Astrocyte (in vitro differentiated cells and primary cell): ENCODE data around the gene FAM107B. TPM values are rescaled to one million over a fixed set of nuclear protein-coding genes. Genes with fewer than 3 reads are reported as not detected.

Experiments
- DNase-seq: peaks from one replicate; pipeline ENCODE4 v3.0.0-alpha.2; 2010; ENCODE audit warnings: low read depth
- FAIRE-seq: peaks from 2 replicates; lab custom pipeline; 2011; peaks lifted over from hg19 to GRCh38; lab: Jason Lieb, UNC
- H2AFZ ChIP-seq: 2 replicates; pipeline ENCODE4 v1.6.0; 2012; ENCODE audit warnings: low read depth, low read length, inconsistent platforms
- H3K27ac ChIP-seq: 2 replicates; pipeline ENCODE4 v1.5.1; 2011; ENCODE audit warnings: low read depth, low read length, inconsistent platforms
- H3K27me3 ChIP-seq: 2 replicates; pipeline ENCODE4 v1.6.0; 2011; ENCODE audit warnings: low read length, inconsistent platforms; ENCODE audit not compliant: insufficient read depth
- H3K36me3 ChIP-seq: 2 replicates; pipeline ENCODE4 v1.5.1; 2011; ENCODE audit warnings: low read length, inconsistent platforms; ENCODE audit not compliant: insufficient read depth
- H3K4me1 ChIP-seq: 2 replicates; pipeline ENCODE4 v1.5.1; 2011; ENCODE audit warnings: low read length, inconsistent platforms; ENCODE audit not compliant: insufficient read depth
- H3K4me2 ChIP-seq: 2 replicates; pipeline ENCODE4 v1.6.0; 2012; ENCODE audit warnings: low read length, inconsistent platforms
- H3K4me3 ChIP-seq: 2 replicates; pipeline ENCODE4 v1.5.1; 2011; ENCODE audit warnings: low read depth, mild to moderate bottlenecking, low read length, inconsistent platforms; ENCODE audit not compliant: insufficient read depth
- H3K79me2 ChIP-seq: 2 replicates; pipeline ENCODE4 v1.6.0; 2012; ENCODE audit warnings: mild to moderate bottlenecking, low read length, inconsistent platforms; ENCODE audit not compliant: insufficient read depth
- H3K9ac ChIP-seq: 2 replicates; pipeline ENCODE4 v1.6.0; 2012; ENCODE audit warnings: mild to moderate bottlenecking, low read length, inconsistent platforms
- H3K9me3 ChIP-seq: 2 replicates; pipeline ENCODE4 v1.5.1; 2012; ENCODE audit warnings: low read depth, mild to moderate bottlenecking, low read length, inconsistent platforms; ENCODE audit not compliant: insufficient read depth
- H4K20me1 ChIP-seq: 2 replicates; pipeline ENCODE4 v1.6.0; 2012; ENCODE audit warnings: low read length, inconsistent platforms; ENCODE audit not compliant: insufficient read depth
- H3K27ac Mint-ChIP-seq: one replicate; pipeline ENCODE4 v1.8.0; 2021; ENCODE audit warnings: mild to moderate bottlenecking, mixed read lengths; ENCODE audit not compliant: unreplicated experiment
- H3K27me3 Mint-ChIP-seq: one replicate; pipeline ENCODE4 v1.8.0; 2021; ENCODE audit warnings: low read depth, mixed read lengths; ENCODE audit not compliant: unreplicated experiment
- H3K36me3 Mint-ChIP-seq: one replicate; pipeline ENCODE4 v1.8.0; 2021; ENCODE audit warnings: low read depth, mixed read lengths; ENCODE audit not compliant: unreplicated experiment
- H3K4me1 Mint-ChIP-seq: one replicate; pipeline ENCODE4 v1.8.0; 2021; ENCODE audit warnings: low read depth, mixed read lengths; ENCODE audit not compliant: unreplicated experiment
- H3K4me3 Mint-ChIP-seq: one replicate; pipeline ENCODE4 v1.8.0; 2021; ENCODE audit warnings: mild to moderate bottlenecking, moderate library complexity, mixed read lengths; ENCODE audit not compliant: unreplicated experiment
- H3K9me3 Mint-ChIP-seq: one replicate; pipeline ENCODE4 v1.8.0; 2021; ENCODE audit warnings: mild to moderate bottlenecking, mixed read lengths; ENCODE audit not compliant: unreplicated experiment
- EZH2 ChIP-seq: IDR thresholded peaks from 2 replicates; pipeline ENCODE4 v1.6.1; 2012; ENCODE audit warnings: mild to moderate bottlenecking, low read length, inconsistent platforms; ENCODE audit not compliant: insufficient read depth
- total RNA-seq: library from RNA; stranded (reverse); gene quantifications from 2 replicates; pipeline ENCODE4 v1.2.1, GENCODE V29; 2021
- TF ChIP-seq, protein P1 (sequence below): IDR thresholded peaks from 2 replicates; pipeline ENCODE4 v1.5.1; 2011; ENCODE audit warnings: low read depth, mild to moderate bottlenecking, inconsistent platforms, low read length, moderate library complexity; ENCODE audit not compliant: insufficient read depth

Gene FAM107B
- total RNA-seq, 1 donor from 2014 or later, result 36.0 TPM

GRCh38 chr10:14574291-14574690, 200.4 kb downstream of the FAM107B start:
- peaks cover 18% of the 10 kb centered on the region for H3K4me1 Mint-ChIP-seq
- H3K79me2 ChIP-seq, result peaks cover 60% of the 10 kb centered on the region
- no peak overlapping the region for H3K4me2 ChIP-seq
- H3K4me1 ChIP-seq, result peaks cover 12% of the 10 kb centered on the region
- H3K9ac ChIP-seq, result no peak overlapping the region
- H3K4me3 ChIP-seq, result no peak overlapping the region
- H3K9me3 Mint-ChIP-seq, result no peaks in the 10 kb centered on the region
- peaks cover 4% of the 10 kb centered on the region for H3K36me3 Mint-ChIP-seq
- H3K27me3 ChIP-seq, result no peaks in the 10 kb centered on the region
- no peak overlapping the region for H2AFZ ChIP-seq
- H3K4me3 Mint-ChIP-seq, result peak overlapping the region; percentile 34
- no peak overlapping the region for H3K27ac ChIP-seq
- TF ChIP-seq EZH2, result no peak
- TF ChIP-seq, protein P1, sequence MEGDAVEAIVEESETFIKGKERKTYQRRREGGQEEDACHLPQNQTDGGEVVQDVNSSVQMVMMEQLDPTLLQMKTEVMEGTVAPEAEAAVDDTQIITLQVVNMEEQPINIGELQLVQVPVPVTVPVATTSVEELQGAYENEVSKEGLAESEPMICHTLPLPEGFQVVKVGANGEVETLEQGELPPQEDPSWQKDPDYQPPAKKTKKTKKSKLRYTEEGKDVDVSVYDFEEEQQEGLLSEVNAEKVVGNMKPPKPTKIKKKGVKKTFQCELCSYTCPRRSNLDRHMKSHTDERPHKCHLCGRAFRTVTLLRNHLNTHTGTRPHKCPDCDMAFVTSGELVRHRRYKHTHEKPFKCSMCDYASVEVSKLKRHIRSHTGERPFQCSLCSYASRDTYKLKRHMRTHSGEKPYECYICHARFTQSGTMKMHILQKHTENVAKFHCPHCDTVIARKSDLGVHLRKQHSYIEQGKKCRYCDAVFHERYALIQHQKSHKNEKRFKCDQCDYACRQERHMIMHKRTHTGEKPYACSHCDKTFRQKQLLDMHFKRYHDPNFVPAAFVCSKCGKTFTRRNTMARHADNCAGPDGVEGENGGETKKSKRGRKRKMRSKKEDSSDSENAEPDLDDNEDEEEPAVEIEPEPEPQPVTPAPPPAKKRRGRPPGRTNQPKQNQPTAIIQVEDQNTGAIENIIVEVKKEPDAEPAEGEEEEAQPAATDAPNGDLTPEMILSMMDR, result no peak
- H3K27me3 Mint-ChIP-seq, result no peaks in the 10 kb centered on the region
- DNase-seq, result no peak
- no peak overlapping the region for H3K27ac Mint-ChIP-seq
- H3K36me3 ChIP-seq, result no peaks in the 10 kb centered on the region
- no peaks in the 10 kb centered on the region for H3K9me3 ChIP-seq
- peaks cover 22% of the 10 kb centered on the region for H4K20me1 ChIP-seq
- no peak for FAIRE-seq

DNA sequence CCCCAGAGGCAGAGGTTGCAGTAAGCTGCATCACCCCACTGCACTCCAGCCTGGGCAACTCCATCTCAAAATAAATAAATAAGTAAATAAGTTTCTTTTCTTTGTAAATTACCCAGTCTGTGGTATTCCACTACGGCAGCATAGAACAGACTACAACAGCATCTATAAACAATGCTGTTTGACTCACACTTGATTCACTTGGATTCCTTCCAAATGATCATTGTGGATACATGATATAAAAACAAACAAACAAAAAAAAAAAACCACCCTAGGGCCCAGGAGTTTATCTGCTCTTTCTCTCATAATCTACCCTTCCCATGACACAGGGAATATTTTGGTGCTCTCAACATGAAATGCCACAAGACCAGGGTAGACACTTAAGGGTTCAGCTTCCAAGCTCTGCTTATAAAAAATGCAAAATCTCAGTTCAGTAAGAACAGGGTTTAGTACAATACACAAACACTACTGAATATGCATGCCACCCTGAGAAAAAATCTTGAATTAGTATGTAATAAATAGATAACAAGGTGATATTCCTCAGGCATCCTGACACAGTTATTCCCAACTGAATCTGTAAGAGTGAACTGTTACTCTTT, 200.9 kb downstream of the FAM107B start:
- Histone ChIP-seq H3K9me3 (no peaks in the 10 kb centered on the region), H3K9ac (no peak overlapping the region), H4K20me1 (peaks cover 23% of the 10 kb centered on the region), H3K4me1 (peaks cover 12% of the 10 kb centered on the region), H3K4me3 (no peak overlapping the region), H3K79me2 (peaks cover 58% of the 10 kb centered on the region), H3K36me3 (no peaks in the 10 kb centered on the region), H3K27ac (no peak overlapping the region), H3K27me3 (no peaks in the 10 kb centered on the region), H2AFZ (no peak overlapping the region), H3K4me2 (no peak overlapping the region)
- TF ChIP-seq, protein P1, result no peak
- TF ChIP-seq EZH2, result no peak
- FAIRE-seq, result no peak
- DNase-seq, result peak; percentile 40
- no peaks in the 10 kb centered on the region for H3K9me3 Mint-ChIP-seq
- H3K36me3 Mint-ChIP-seq, result peaks cover 6% of the 10 kb centered on the region
- no peak overlapping the region for H3K4me3 Mint-ChIP-seq
- peaks cover 18% of the 10 kb centered on the region for H3K4me1 Mint-ChIP-seq
- no peak overlapping the region for H3K27ac Mint-ChIP-seq
- H3K27me3 Mint-ChIP-seq, result no peaks in the 10 kb centered on the region

DNA sequence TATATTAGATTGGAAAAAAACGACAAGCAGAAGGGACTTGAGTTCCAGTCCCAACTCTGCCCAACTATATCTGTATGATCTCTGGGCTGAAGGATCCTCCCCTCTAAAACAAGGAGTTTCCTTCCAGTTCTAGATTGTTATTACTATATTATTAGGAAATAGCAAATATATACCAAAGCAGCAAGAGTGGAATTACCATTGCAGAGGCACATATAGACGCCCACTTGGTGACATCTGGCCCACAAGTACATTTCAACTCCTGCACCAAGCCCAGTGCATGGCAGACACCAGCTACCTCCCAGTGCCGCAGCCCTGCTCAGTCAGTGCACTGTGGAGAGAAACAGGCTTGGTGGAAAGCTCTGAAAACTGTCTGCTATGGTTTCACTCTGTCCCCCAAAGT, 201.9 kb downstream of the FAM107B start:
- H3K27me3 ChIP-seq, result no peaks in the 10 kb centered on the region
- Mint-ChIP-seq H3K4me1 (peaks cover 15% of the 10 kb centered on the region), H3K9me3 (no peaks in the 10 kb centered on the region), H3K27ac (no peak overlapping the region), H3K36me3 (peaks cover 13% of the 10 kb centered on the region), H3K4me3 (no peak overlapping the region), H3K27me3 (no peaks in the 10 kb centered on the region)
- H2AFZ ChIP-seq, result no peak overlapping the region
- DNase-seq (no peak), FAIRE-seq (no peak)
- no peak for TF ChIP-seq EZH2
- TF ChIP-seq, protein P1, result no peak
- no peaks in the 10 kb centered on the region for H3K36me3 ChIP-seq
- H3K4me1 ChIP-seq, result peaks cover 5% of the 10 kb centered on the region
- no peak overlapping the region for H3K9ac ChIP-seq
- H4K20me1 ChIP-seq, result peaks cover 24% of the 10 kb centered on the region
- no peak overlapping the region for H3K4me3 ChIP-seq
- no peaks in the 10 kb centered on the region for H3K9me3 ChIP-seq
- no peak overlapping the region for H3K4me2 ChIP-seq
- H3K27ac ChIP-seq, result no peak overlapping the region
- H3K79me2 ChIP-seq, result peaks cover 62% of the 10 kb centered on the region
